ENCODE results near the gene TMEM242.
A peak's percentile ranks its signal among the peaks of the same experiment; 100 is the strongest.

The TMEM242 gene

GRCh38 chr6:157267109-157267611, 56.2 kb downstream of the TMEM242 start:
- H3K9ac ChIP-seq, result no peak overlapping the region
- no peak overlapping the region for H3K27ac ChIP-seq
- peaks cover 3% of the 10 kb centered on the region; the same call in 1 of the 2 replicates for H3K4me1 ChIP-seq
- H3K9me3 ChIP-seq, result no peaks in the 10 kb centered on the region; the same call in 1 of the 2 replicates
- no peaks in the 10 kb centered on the region for H3K36me3 ChIP-seq
- no peak overlapping the region for H3K4me2 ChIP-seq
- H3K27me3 ChIP-seq, result no peaks in the 10 kb centered on the region
- H4K20me1 ChIP-seq, result no peaks in the 10 kb centered on the region
- no peak overlapping the region for H3K4me3 ChIP-seq
- no peak for TF ChIP-seq Cebpa-rat (IDR thresholded peaks at IDR 0.05)

GRCh38 chr6:157266274-157267101, 56.8 kb downstream of the TMEM242 start:
- no peaks in the 10 kb centered on the region; the same call in 1 of the 2 replicates for H3K9me3 ChIP-seq
- no peak overlapping the region for H3K27ac ChIP-seq
- no peak overlapping the region for H3K4me3 ChIP-seq
- no peak overlapping the region for H3K9ac ChIP-seq
- no peaks in the 10 kb centered on the region for H3K27me3 ChIP-seq
- H4K20me1 ChIP-seq, result no peaks in the 10 kb centered on the region
- H3K4me2 ChIP-seq, result no peak overlapping the region
- H3K4me1 ChIP-seq, result no peaks in the 10 kb centered on the region
- no peak for TF ChIP-seq Cebpa-rat (IDR thresholded peaks at IDR 0.05)
- no peaks in the 10 kb centered on the region for H3K36me3 ChIP-seq

GRCh38 chr6:157265635-157266034, 57.7 kb downstream of the TMEM242 start:
- TF ChIP-seq Cebpa-rat (IDR thresholded peaks at IDR 0.05), result no peak
- no peaks in the 10 kb centered on the region for H3K27me3 ChIP-seq
- no peak overlapping the region for H3K4me3 ChIP-seq
- no peaks in the 10 kb centered on the region; the same call in 1 of the 2 replicates for H3K9me3 ChIP-seq
- H4K20me1 ChIP-seq, result no peaks in the 10 kb centered on the region
- no peaks in the 10 kb centered on the region for H3K4me1 ChIP-seq
- H3K36me3 ChIP-seq, result no peaks in the 10 kb centered on the region
- H3K9ac ChIP-seq, result no peak overlapping the region
- no peak overlapping the region for H3K4me2 ChIP-seq
- H3K27ac ChIP-seq, result no peak overlapping the region

- Histone ChIP-seq H3K27me3 (no peaks in the 10 kb centered on the region), H4K20me1 (no peaks in the 10 kb centered on the region), H3K36me3 (no peaks in the 10 kb centered on the region), H3K4me3 (no peak overlapping the region), H3K4me1 (no peaks in the 10 kb centered on the region), H3K27ac (no peak overlapping the region), H3K9me3 (no peaks in the 10 kb centered on the region; the same call in 1 of the 2 replicates), H3K4me2 (no peak overlapping the region), H3K9ac (no peak overlapping the region)
- TF ChIP-seq Cebpa-rat (IDR thresholded peaks at IDR 0.05), result no peak
Measured at GRCh38 chr6:157265186-157265585, 58.1 kb downstream of the TMEM242 start.

- Histone ChIP-seq H3K9ac (no peak overlapping the region), H4K20me1 (no peaks in the 10 kb centered on the region), H3K27ac (no peak overlapping the region), H3K4me3 (no peak overlapping the region), H3K4me2 (no peak overlapping the region), H3K9me3 (no peaks in the 10 kb centered on the region), H3K36me3 (no peaks in the 10 kb centered on the region), H3K4me1 (no peaks in the 10 kb centered on the region), H3K27me3 (no peaks in the 10 kb centered on the region)
- TF ChIP-seq Cebpa-rat (IDR thresholded peaks at IDR 0.05), result no peak
Measured at GRCh38 chr6:157264701-157265100, 58.6 kb downstream of the TMEM242 start.

- Histone ChIP-seq H3K4me2 (0 out of 2 replicates have a peak overlapping the region, but pooled peaks have one; percentile 4), H3K4me1 (no peaks in the 10 kb centered on the region), H3K9me3 (no peaks in the 10 kb centered on the region), H3K36me3 (no peaks in the 10 kb centered on the region), H3K27me3 (no peaks in the 10 kb centered on the region), H3K27ac (no peak overlapping the region), H3K4me3 (no peak overlapping the region), H4K20me1 (no peaks in the 10 kb centered on the region), H3K9ac (no peak overlapping the region)
- no peak for TF ChIP-seq Cebpa-rat (IDR thresholded peaks at IDR 0.05)
Measured at GRCh38 chr6:157263881-157264397, 59.4 kb downstream of the TMEM242 start.

GRCh38 chr6:157263146-157263545, 60.2 kb downstream of the TMEM242 start:
- 0 out of 2 replicates have a peak overlapping the region, but pooled peaks have one; percentile 4 for H3K4me2 ChIP-seq
- TF ChIP-seq Cebpa-rat (IDR thresholded peaks at IDR 0.05), result no peak

GRCh38 chr6:157261606-157262005, 61.7 kb downstream of the TMEM242 start:
- Histone ChIP-seq H3K4me1 (no peaks in the 10 kb centered on the region), H3K9ac (no peak overlapping the region), H3K9me3 (no peaks in the 10 kb centered on the region), H3K27me3 (no peaks in the 10 kb centered on the region), H3K36me3 (no peaks in the 10 kb centered on the region), H3K4me3 (no peak overlapping the region), H3K4me2 (no peak overlapping the region), H3K27ac (no peak overlapping the region), H4K20me1 (no peaks in the 10 kb centered on the region)
- no peak for TF ChIP-seq Cebpa-rat (IDR thresholded peaks at IDR 0.05)

More at GRCh38 chr6:157263146-157263545, 60.2 kb downstream of the TMEM242 start:
- H3K4me1 ChIP-seq, result no peaks in the 10 kb centered on the region
- no peaks in the 10 kb centered on the region for H4K20me1 ChIP-seq
- H3K9me3 ChIP-seq, result no peaks in the 10 kb centered on the region
- no peak overlapping the region for H3K9ac ChIP-seq
- no peak overlapping the region for H3K27ac ChIP-seq
- no peaks in the 10 kb centered on the region for H3K36me3 ChIP-seq
- no peak overlapping the region for H3K4me3 ChIP-seq
- H3K27me3 ChIP-seq, result no peaks in the 10 kb centered on the region

GRCh38 chr6:157260735-157261410, 62.4 kb downstream of the TMEM242 start:
- no peaks in the 10 kb centered on the region for H3K4me1 ChIP-seq
- H3K4me3 ChIP-seq, result no peak overlapping the region
- TF ChIP-seq Cebpa-rat (IDR thresholded peaks at IDR 0.05), result no peak
- no peak overlapping the region for H3K27ac ChIP-seq
- H3K27me3 ChIP-seq, result no peaks in the 10 kb centered on the region
- no peaks in the 10 kb centered on the region for H3K9me3 ChIP-seq
- no peaks in the 10 kb centered on the region for H3K36me3 ChIP-seq
- no peak overlapping the region for H3K4me2 ChIP-seq
- H3K9ac ChIP-seq, result no peak overlapping the region
- H4K20me1 ChIP-seq, result no peaks in the 10 kb centered on the region

- H3K4me3 ChIP-seq, result no peak overlapping the region
- no peak overlapping the region for H3K4me2 ChIP-seq
- no peaks in the 10 kb centered on the region for H3K36me3 ChIP-seq
- no peaks in the 10 kb centered on the region for H3K4me1 ChIP-seq
- H3K27me3 ChIP-seq, result no peaks in the 10 kb centered on the region
- no peak overlapping the region for H3K9ac ChIP-seq
- H3K9me3 ChIP-seq, result no peaks in the 10 kb centered on the region
- no peak overlapping the region for H3K27ac ChIP-seq
- H4K20me1 ChIP-seq, result no peaks in the 10 kb centered on the region
- no peak for TF ChIP-seq Cebpa-rat (IDR thresholded peaks at IDR 0.05)
Measured at GRCh38 chr6:157259443-157259842, 63.9 kb downstream of the TMEM242 start.

All from BLaER1 (cell line).